Left ventricle myocardium inferior (tissue), 1 donor: Measurements from ENCODE around the gene NKD1. TPM values are rescaled to one million over a fixed set of nuclear protein-coding genes. Genes with fewer than 3 reads are reported as not detected.

Source experiments
- total RNA-seq: library from RNA; stranded (reverse); fragmentation: NEBNext Ultra II Directional; extraction: Animal tissue kit (Norgen Biotek cat#: 25700); gene quantifications from one replicate; pipeline ENCODE4 v1.2.1, GENCODE V29; 2021
- donor health status: DM: no; HTN: yes; CAD: no; lungs with severe emphysema.

NKD1 gene
- total RNA-seq, 1 donor from 2014 or later, result 1.5 TPM

Other genes with a start within 250 kb of the NKD1 start
- 52.3 TPM for gene BRD7, start 179.4 kb upstream of the NKD1 start, total RNA-seq
- gene SNX20, start 132.9 kb downstream of the NKD1 start, total RNA-seq, result 0.69 TPM
- gene NOD2, start 145.2 kb downstream of the NKD1 start, total RNA-seq, result 0.52 TPM
- gene CYLD, start 193.7 kb downstream of the NKD1 start, total RNA-seq, result 36.0 TPM